Body of pancreas (tissue), 4 donors: ENCODE measurements around the gene DPYD. TPM values are rescaled to one million over a fixed set of nuclear protein-coding genes. Genes with fewer than 3 reads are reported as not detected.

Source experiments
- ATAC-seq: fragments of 150-250 bp; one replicate; pipeline ENCODE4 v1.9.1; 2016
- DNase-seq, 4 donors: peaks; one replicate each; pipeline ENCODE4 v3.0.0-alpha.2; 2019
- H3K27ac ChIP-seq, 4 donors: fragments of 200-600 bp; sonication (generic); 1 replicate in 3 of 4; 2 replicates in 1 of 4; pipeline versions ENCODE4 v1.5.1 to v1.6.1; 2016 to 2019; ENCODE audit warnings: mild to moderate bottlenecking in 1 of 4, mixed read lengths in 1 of 4, moderate library complexity in 1 of 4
- H3K27me3 ChIP-seq, 2 donors: fragments of 200-600 bp; sonication (generic); one replicate each; pipeline ENCODE4 v1.6.0; 2016; ENCODE audit warnings: mild to moderate bottlenecking in 1 of 2
- H3K36me3 ChIP-seq, 2 donors: fragments of 200-600 bp; sonication (generic); replicated peaks in 1 of 2; 2 replicates each; pipeline ENCODE4 v1.5.1; 2016; ENCODE audit warnings: low read depth in 2 of 2; ENCODE audit not compliant: insufficient read depth in 1 of 2
- H3K4me1 ChIP-seq: fragments of 200-600 bp; sonication (generic); one replicate; pipeline ENCODE4 v1.6.0; 2016
- H3K4me3 ChIP-seq, 2 donors: fragments of 200-600 bp; sonication (generic); 1 replicate in 1 of 2; 2 replicates in 1 of 2; pipeline ENCODE4 v1.5.1; 2016 to 2019
- H3K9me3 ChIP-seq, 3 donors: fragments of 200-600 bp; sonication (generic); 1 replicate in 2 of 3; 2 replicates in 1 of 3; pipeline ENCODE4 v1.5.1; 2016
- CTCF ChIP-seq, 7 experiments: fragments of 450-650 bp in 4 of 7; fragments of 200-600 bp in 3 of 7; sonication (generic) in 3 of 7; IDR thresholded peaks; one replicate each; pipeline ENCODE4 v1.5.1; 2016 to 2019; ENCODE audit warnings: antibody characterized with exemption in 7 of 7
- POLR2A ChIP-seq, 3 donors: fragments of 450-650 bp; IDR thresholded peaks; one replicate each; pipeline ENCODE4 v1.6.1; 2016; ENCODE audit warnings: antibody characterized with exemption in 3 of 3, mild to moderate bottlenecking in 2 of 3
- WGBS, 2 donors: methylation state at CpG; one replicate each; pipeline ENCODE4 v1.1.5; 2017; 5-methylcytosine and 5-hydroxymethylcytosine counted together
- intact Hi-C: fragments of 100-400 bp; cut with DNase I; formaldehyde crosslinking; loops from one replicate; pipeline ENCODE4 v1.15.1; 2023
- total RNA-seq, 2 donors: library from RNA; depleted of rRNA; stranded (reverse); fragments of >200 nt; gene quantifications; one replicate each; pipeline ENCODE4 v1.1.0, GENCODE V29; 2016

Gene DPYD
- total RNA-seq, 2 donors from 2014 or later, result 13.8 to 17.1 TPM

GRCh38 chr1:97038410-97038809 is 882.4 kb downstream of the DPYD start:
- H3K27me3 ChIP-seq, result no peaks in the 10 kb centered on the region
- no peaks in the 10 kb centered on the region for H3K4me1 ChIP-seq
- H3K27ac ChIP-seq, result no peak overlapping the region
- no peak for ATAC-seq
- no peak for DNase-seq
- no peak overlapping the region for H3K4me3 ChIP-seq
- no peaks in the 10 kb centered on the region for H3K9me3 ChIP-seq
- intact Hi-C loops, result no loop called here
- H3K36me3 ChIP-seq, result no peaks in the 10 kb centered on the region
- WGBS, 2 donors, result 54 to 69% methylated on average over 4 of the region's 4 CpGs
- no peak for TF ChIP-seq POLR2A (IDR thresholded peaks at IDR 0.05)
- no peak for TF ChIP-seq CTCF (IDR thresholded peaks at IDR 0.05)

- no peak for ATAC-seq
- no peaks in the 10 kb centered on the region for H3K9me3 ChIP-seq
- no peak for DNase-seq
- intact Hi-C loops, result no loop called here
- TF ChIP-seq CTCF (IDR thresholded peaks at IDR 0.05), result no peak
- TF ChIP-seq POLR2A (IDR thresholded peaks at IDR 0.05), result no peak
- H3K4me1 ChIP-seq, result no peaks in the 10 kb centered on the region
- no peaks in the 10 kb centered on the region for H3K36me3 ChIP-seq
- H3K4me3 ChIP-seq, result no peak overlapping the region
- H3K27ac ChIP-seq, result no peak overlapping the region
- WGBS, 2 donors, result 55 to 59% methylated on average over 2 of the region's 2 CpGs
- H3K27me3 ChIP-seq, result no peaks in the 10 kb centered on the region
These were observed 886.2 kb downstream of the DPYD start for GRCh38 chr1:97034651-97035050.

GRCh38 chr1:97033949-97034348 is 886.9 kb downstream of the DPYD start:
- no peaks in the 10 kb centered on the region for H3K9me3 ChIP-seq
- WGBS, 2 donors, result 25 to 49% methylated on average over 2 of the region's 2 CpGs
- intact Hi-C loops, result no loop called here

More at GRCh38 chr1:97033949-97034348, 886.9 kb downstream of the DPYD start:
- TF ChIP-seq CTCF (IDR thresholded peaks at IDR 0.05) (no peak), POLR2A (IDR thresholded peaks at IDR 0.05) (no peak)
- H3K27me3 ChIP-seq, result no peaks in the 10 kb centered on the region
- H3K4me1 ChIP-seq, result no peaks in the 10 kb centered on the region
- no peak overlapping the region for H3K4me3 ChIP-seq
- ATAC-seq, result no peak
- no peak overlapping the region for H3K27ac ChIP-seq
- H3K36me3 ChIP-seq, result no peaks in the 10 kb centered on the region
- DNase-seq, result no peak
